Gastrocnemius medialis (tissue), 4 donors: Measurements from ENCODE around the gene VTI1A.

ENCODE experiments used
- POLR2A ChIP-seq, 2 donors: fragments of 450-650 bp; IDR thresholded peaks; one replicate each; pipeline ENCODE4 v1.6.1; 2017; ENCODE audit warnings: antibody characterized with exemption in 2 of 2, mild to moderate bottlenecking in 2 of 2, moderate library complexity in 2 of 2
- TF ChIP-seq, protein P1 (sequence below), 5 experiments: fragments of 450-650 bp in 3 of 5; fragments of 200-600 bp in 2 of 5; sonication (generic) in 2 of 5; IDR thresholded peaks in 4 of 5; conservative IDR thresholded peaks in 1 of 5; 1 replicate in 4 of 5; 2 replicates in 1 of 5; pipeline ENCODE4 v1.5.1; 2016 to 2019; ENCODE audit warnings: antibody characterized with exemption in 5 of 5, mild to moderate bottlenecking in 3 of 5, moderate library complexity in 3 of 5

DNA sequence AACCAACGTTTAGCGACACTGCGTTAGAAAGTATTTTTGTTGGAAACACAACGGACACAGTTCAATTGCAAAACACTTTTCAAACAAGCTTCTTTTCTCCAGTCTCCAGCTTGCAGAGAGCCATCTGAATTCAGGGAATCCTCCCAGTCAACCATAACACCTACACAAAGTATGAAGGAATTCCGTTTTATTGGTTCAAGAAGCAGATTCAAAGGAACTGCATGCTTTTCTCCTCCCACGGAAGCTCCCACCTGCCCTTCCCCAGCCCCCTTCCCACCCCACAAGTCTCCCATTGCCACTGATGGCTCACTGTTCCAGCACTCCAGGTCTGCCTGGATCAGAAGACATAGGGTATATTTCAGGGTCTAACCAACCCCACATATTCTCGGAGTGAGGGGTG is 312.5 kb downstream of the VTI1A start:
- TF ChIP-seq, protein P1, sequence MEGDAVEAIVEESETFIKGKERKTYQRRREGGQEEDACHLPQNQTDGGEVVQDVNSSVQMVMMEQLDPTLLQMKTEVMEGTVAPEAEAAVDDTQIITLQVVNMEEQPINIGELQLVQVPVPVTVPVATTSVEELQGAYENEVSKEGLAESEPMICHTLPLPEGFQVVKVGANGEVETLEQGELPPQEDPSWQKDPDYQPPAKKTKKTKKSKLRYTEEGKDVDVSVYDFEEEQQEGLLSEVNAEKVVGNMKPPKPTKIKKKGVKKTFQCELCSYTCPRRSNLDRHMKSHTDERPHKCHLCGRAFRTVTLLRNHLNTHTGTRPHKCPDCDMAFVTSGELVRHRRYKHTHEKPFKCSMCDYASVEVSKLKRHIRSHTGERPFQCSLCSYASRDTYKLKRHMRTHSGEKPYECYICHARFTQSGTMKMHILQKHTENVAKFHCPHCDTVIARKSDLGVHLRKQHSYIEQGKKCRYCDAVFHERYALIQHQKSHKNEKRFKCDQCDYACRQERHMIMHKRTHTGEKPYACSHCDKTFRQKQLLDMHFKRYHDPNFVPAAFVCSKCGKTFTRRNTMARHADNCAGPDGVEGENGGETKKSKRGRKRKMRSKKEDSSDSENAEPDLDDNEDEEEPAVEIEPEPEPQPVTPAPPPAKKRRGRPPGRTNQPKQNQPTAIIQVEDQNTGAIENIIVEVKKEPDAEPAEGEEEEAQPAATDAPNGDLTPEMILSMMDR (IDR thresholded peaks at IDR 0.05 in 4 of 5, conservative IDR thresholded peaks at IDR 0.05 in 1 of 5), result no peak
- no peak for TF ChIP-seq POLR2A (IDR thresholded peaks at IDR 0.05)
